CD4-positive, alpha-beta T cell treated with Interferon alpha-2 for 1 hour (primary cell): ENCODE data around the gene COX20.

Experiments used
- DNase-seq, 2 donors: peaks; one replicate each; pipeline ENCODE4 v3.0.0-alpha.2; 2020 to 2022

The COX20 gene

GRCh38 chr1:244881552-244882280 is 46.3 kb downstream of the COX20 start:
- DNase-seq, result no peak

GRCh38 chr1:244887281-244887680 is 51.8 kb downstream of the COX20 start:
- DNase-seq, result no peak

- no peak for DNase-seq
Measured at GRCh38 chr1:244893836-244894235, 58.4 kb downstream of the COX20 start.
